Right lobe of liver (tissue), 4 donors: ENCODE results near the gene DRD2.

Experiments used
- CTCF ChIP-seq, 4 donors: fragments of 200-600 bp in 3 of 4; fragments of 450-650 bp in 1 of 4; IDR thresholded peaks; one replicate each; pipeline versions ENCODE4 v1.5.1 to v1.8.0; 2016 to 2022; ENCODE audit warnings: antibody characterized with exemption in 4 of 4, mild to moderate bottlenecking in 2 of 4
- POLR2A ChIP-seq: fragments of 450-650 bp; IDR thresholded peaks from one replicate; pipeline ENCODE4 v1.6.1; 2017; ENCODE audit warnings: antibody characterized with exemption, mild to moderate bottlenecking
- donor health status: DM: no; HTN: no; CAD: no.
- donor health status: DM: no; HTN: no; CAD: no.
- donor health status: DM: no; HTN: yes; CAD: no.

- TF ChIP-seq CTCF (IDR thresholded peaks at IDR 0.05) (no peak), POLR2A (no peak)
These were observed 111.1 kb downstream of the DRD2 start for GRCh38 chr11:113363996-113364641.
